HepG2 (cell line): ENCODE measurements around the gene LCN2. TPM values are rescaled to one million over a fixed set of nuclear protein-coding genes. Genes with fewer than 3 reads are reported as not detected.

ENCODE experiments used
- HNF4G ChIP-seq, 2 experiments: sonication (generic) in 1 of 2; formaldehyde crosslinking in 1 of 2; IDR thresholded peaks; 2 replicates each; pipeline versions ENCODE4 v1.4.0 to v1.6.1; 2011 to 2020; ENCODE audit warnings: borderline replicate concordance in 2 of 2, low read depth in 2 of 2, mild to moderate bottlenecking in 2 of 2, low read length in 1 of 2, missing genetic modification reagents in 1 of 2, moderate library complexity in 1 of 2
- HOXD1 ChIP-seq: sonication (generic); formaldehyde crosslinking; IDR thresholded peaks from 2 replicates; pipeline ENCODE4 v1.5.0; 2020; ENCODE audit warnings: missing genetic modification reagents
- MIER3 ChIP-seq: IDR thresholded peaks from 2 replicates; pipeline ENCODE4 v1.6.1; 2016; ENCODE audit warnings: missing compliant biosample characterization, borderline replicate concordance
- NFIC ChIP-seq: IDR thresholded peaks from 2 replicates; pipeline ENCODE4 v1.6.1; 2012; ENCODE audit warnings: mild to moderate bottlenecking, low read length, inconsistent platforms
- POLR2AphosphoS5 ChIP-seq: IDR thresholded peaks from 2 replicates; pipeline ENCODE4 v1.6.1; 2012; ENCODE audit warnings: low read depth, low read length
- RXRA ChIP-seq: sonication (generic); formaldehyde crosslinking; IDR thresholded peaks from 2 replicates; pipeline ENCODE4 v1.5.1; 2020; ENCODE audit warnings: missing genetic modification reagents
- SMC3 ChIP-seq: IDR thresholded peaks from 2 replicates; pipeline ENCODE4 v1.6.1; 2011; ENCODE audit warnings: low read length, improper control_type of control experiment
- SRSF4 ChIP-seq: fragments of 200-400 bp; formaldehyde crosslinking; IDR thresholded peaks from one replicate; pipeline ENCODE4 v1.6.1; 2018; ENCODE audit warnings: mild to moderate bottlenecking, low read depth, low read length, moderate library complexity; ENCODE audit not compliant: poor library complexity, severe bottlenecking
- SSRP1 ChIP-seq: IDR thresholded peaks from 2 replicates; pipeline ENCODE4 v1.6.1; 2016; ENCODE audit warnings: control low read depth
- SYNCRIP ChIP-seq: fragments of 200-400 bp; formaldehyde crosslinking; IDR thresholded peaks from 2 replicates; pipeline ENCODE4 v1.6.1; 2018; ENCODE audit warnings: mild to moderate bottlenecking, low read depth, low read length; ENCODE audit not compliant: insufficient read depth
- TRIM24 ChIP-seq: sonication (generic); formaldehyde crosslinking; IDR thresholded peaks from 2 replicates; pipeline ENCODE4 v1.8.0; 2022; ENCODE audit warnings: mild to moderate bottlenecking, missing genetic modification reagents
- ZBTB46 ChIP-seq: sonication (generic); formaldehyde crosslinking; IDR thresholded peaks from 2 replicates; pipeline ENCODE4 v1.4.0; 2020; ENCODE audit warnings: mild to moderate bottlenecking, missing genetic modification reagents, borderline replicate concordance
- ZIK1 ChIP-seq: sonication (generic); formaldehyde crosslinking; IDR thresholded peaks from 2 replicates; pipeline ENCODE4 v1.5.0; 2020; ENCODE audit warnings: mild to moderate bottlenecking, low read depth, missing genetic modification reagents, borderline replicate concordance
- ZNF136 ChIP-seq: sonication (generic); formaldehyde crosslinking; IDR thresholded peaks from 2 replicates; pipeline ENCODE4 v1.8.1; 2022; ENCODE audit warnings: low read depth, mild to moderate bottlenecking, moderate library complexity, missing genetic modification reagents
- ZNF260 ChIP-seq: sonication (generic); formaldehyde crosslinking; IDR thresholded peaks from 2 replicates; pipeline ENCODE4 v1.4.0; 2020; ENCODE audit warnings: missing genetic modification reagents, low read depth, mild to moderate bottlenecking, borderline replicate concordance
- ZNF468 ChIP-seq: sonication (generic); formaldehyde crosslinking; IDR thresholded peaks from 2 replicates; pipeline ENCODE4 v1.8.0; 2022; ENCODE audit warnings: mild to moderate bottlenecking, moderate library complexity, missing genetic modification reagents
- ZNF776 ChIP-seq: sonication (generic); formaldehyde crosslinking; IDR thresholded peaks from 2 replicates; pipeline ENCODE4 v1.4.0; 2020; ENCODE audit warnings: mild to moderate bottlenecking, missing genetic modification reagents
- ZNF790 ChIP-seq: sonication (generic); formaldehyde crosslinking; IDR thresholded peaks from 2 replicates; pipeline ENCODE4 v1.8.0; 2022; ENCODE audit warnings: missing genetic modification reagents, mild to moderate bottlenecking, borderline replicate concordance
- polyA plus RNA-seq, 8 experiments: library from polyadenylated mRNA; depleted of rRNA in 3 of 8; stranded (reverse) in 7 of 8; unstranded in 1 of 8; fragments of >200 nt; fragmentation: Illumina TruSeq in 4 of 8; extraction: Trizol in 4 of 8; gene quantifications; 2 replicates each; pipeline versions ENCODE4 v1.2.1 to v1.2.3, GENCODE V29; 2011 to 2016; ENCODE audit warnings: low read depth in 4 of 8, missing spikeins in 1 of 8, mixed read lengths in 1 of 8; ENCODE audit not compliant: insufficient read depth in 1 of 8
- total RNA-seq, 5 experiments: library from RNA; depleted of rRNA; stranded (reverse); fragments of >200 nt; fragmentation: Illumina TruSeq; extraction: Trizol; gene quantifications; 2 replicates each; pipeline ENCODE4 v1.2.3, GENCODE V29; 2016; ENCODE audit warnings: low read depth in 1 of 5
- TF ChIP-seq, protein P1 (sequence below): sonication (generic); formaldehyde crosslinking; IDR thresholded peaks from 2 replicates; pipeline ENCODE4 v1.5.1; 2020; ENCODE audit warnings: mild to moderate bottlenecking, missing genetic modification reagents, borderline replicate concordance

LCN2 gene
- total and polyA plus RNA-seq, 2 of the 13 experiments (the other 11 are each of a cell fraction or from before 2014, with no cell fraction given) = 0.38 to 1.4 TPM

DNA sequence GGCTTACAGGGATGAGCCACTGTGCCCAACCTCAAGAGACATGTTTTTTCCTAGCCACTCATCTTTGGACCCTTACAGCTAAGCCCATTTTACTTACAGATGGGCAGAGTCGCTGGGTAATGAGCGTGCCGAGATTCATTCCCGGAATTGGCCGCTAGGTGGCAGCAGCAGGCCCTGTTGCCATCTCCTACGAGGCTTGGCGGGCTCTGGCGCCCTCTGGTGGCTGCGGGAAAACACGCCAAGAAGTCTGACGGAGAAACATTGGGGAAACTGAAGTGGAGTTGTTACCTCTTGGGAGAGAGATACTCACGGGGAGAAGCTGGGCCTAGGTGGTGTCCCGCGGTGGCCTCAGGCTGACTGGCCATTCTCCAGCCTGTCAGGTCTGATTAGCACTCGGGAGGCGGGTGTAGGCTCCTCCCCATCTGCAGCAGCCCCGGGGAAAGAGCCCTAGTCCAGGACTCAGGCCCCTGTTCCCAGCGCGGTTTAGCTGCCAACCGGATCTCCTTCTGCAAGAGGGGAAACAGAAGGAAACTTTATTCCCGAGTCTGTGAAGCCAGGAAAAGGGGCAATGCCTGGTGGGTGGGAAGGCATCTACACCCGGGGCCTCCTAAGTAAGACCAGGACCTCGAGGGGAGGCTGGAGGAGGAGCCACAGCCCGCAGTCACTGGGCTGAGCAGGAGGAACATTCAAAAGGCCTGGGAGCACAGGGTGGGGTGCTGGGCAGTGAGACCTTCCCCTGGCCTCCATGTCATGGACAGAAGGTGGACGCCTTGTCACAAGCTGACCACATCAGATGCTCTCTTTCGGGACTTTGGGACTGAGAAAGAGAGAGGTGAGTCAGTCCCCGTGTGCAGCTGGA is 31.4 kb upstream of the LCN2 start (continued):
- TF ChIP-seq ZIK1 (CRISPR knock-in tag) = no peak
- no peak for TF ChIP-seq POLR2AphosphoS5
- TF ChIP-seq ZNF790 (CRISPR knock-in tag) = no peak
- TF ChIP-seq ZNF136 (CRISPR knock-in tag) = 0 out of 2 replicates have a peak, but pooled peaks have one; percentile 42
- TF ChIP-seq SRSF4 = no peak
- TF ChIP-seq HNF4G (IDR thresholded peaks at IDR 0.05; ENCODE audit: borderline replicate concordance, low read depth, low read length) = 0 out of 2 replicates have a peak, but pooled peaks have one; percentile 34
- TF ChIP-seq HNF4G (CRISPR knock-in tag; IDR thresholded peaks at IDR 0.05; ENCODE audit: borderline replicate concordance, low read depth) = 0 out of 2 replicates have a peak, but pooled peaks have one; percentile 48
- TF ChIP-seq MIER3 (CRISPR knock-in tag) = peak; percentile 73
- TF ChIP-seq ZNF260 = no peak
- TF ChIP-seq ZNF776 (CRISPR knock-in tag) = no peak
- TF ChIP-seq, protein P1, sequence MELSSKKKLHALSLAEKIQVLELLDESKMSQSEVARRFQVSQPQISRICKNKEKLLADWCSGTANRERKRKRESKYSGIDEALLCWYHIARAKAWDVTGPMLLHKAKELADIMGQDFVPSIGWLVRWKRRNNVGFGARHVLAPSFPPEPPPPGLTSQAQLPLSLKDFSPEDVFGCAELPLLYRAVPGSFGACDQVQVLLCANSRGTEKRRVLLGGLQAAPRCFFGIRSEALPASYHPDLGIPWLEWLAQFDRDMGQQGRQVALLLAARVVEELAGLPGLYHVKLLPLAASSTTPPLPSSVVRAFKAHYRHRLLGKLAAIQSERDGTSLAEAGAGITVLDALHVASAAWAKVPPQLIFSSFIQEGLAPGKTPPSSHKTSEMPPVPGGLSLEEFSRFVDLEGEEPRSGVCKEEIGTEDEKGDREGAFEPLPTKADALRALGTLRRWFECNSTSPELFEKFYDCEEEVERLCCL (CRISPR knock-in tag) = no peak
- TF ChIP-seq TRIM24 (CRISPR knock-in tag) = no peak
- TF ChIP-seq ZBTB46 = no peak
- no peak for TF ChIP-seq NFIC
- no peak for TF ChIP-seq ZNF468
- TF ChIP-seq SYNCRIP = no peak
- TF ChIP-seq RXRA = peak; percentile 61
- peak; percentile 43; the same call in 1 of the 2 replicates for TF ChIP-seq HOXD1 (CRISPR knock-in tag)
- TF ChIP-seq SMC3 = peak; percentile 90
- TF ChIP-seq SSRP1 (CRISPR knock-in tag) = no peak
